Kidney (tissue), 14 donors: Measurements from ENCODE around the gene FAM89B. TPM values are rescaled to one million over a fixed set of nuclear protein-coding genes. Genes with fewer than 3 reads are reported as not detected.
A peak's percentile ranks its signal among the peaks of the same experiment; 100 is the strongest.

Experiments
- DNase-seq, 5 donors: peaks; one replicate each; pipeline ENCODE4 v3.0.0-alpha.2; 2013 to 2020
- FAIRE-seq: peaks from 2 replicates; lab custom pipeline; 2012; peaks lifted over from hg19 to GRCh38; lab: Jason Lieb, UNC
- H3K27ac ChIP-seq, 2 donors: one replicate each; pipeline ENCODE4 v1.7.0; 2013; ENCODE audit warnings: low read depth in 2 of 2, low read length in 2 of 2, inconsistent platforms in 1 of 2
- H3K27me3 ChIP-seq: one replicate; pipeline ENCODE4 v1.7.1; 2013; ENCODE audit warnings: low read length, inconsistent platforms; ENCODE audit not compliant: control insufficient read depth, insufficient read depth
- H3K36me3 ChIP-seq, 3 donors: one replicate each; pipeline versions ENCODE4 v1.7.0 to v1.7.1; 2013; ENCODE audit warnings: low read length in 3 of 3, control low read depth in 1 of 3, inconsistent platforms in 1 of 3; ENCODE audit not compliant: insufficient read depth in 3 of 3, control insufficient read depth in 2 of 3
- H3K4me1 ChIP-seq, 3 donors: one replicate each; pipeline versions ENCODE4 v1.7.0 to v1.7.1; 2013; ENCODE audit warnings: low read length in 3 of 3, inconsistent platforms in 1 of 3, low read depth in 1 of 3; ENCODE audit not compliant: control insufficient read depth in 2 of 3, insufficient read depth in 2 of 3
- H3K4me3 ChIP-seq, 3 donors: one replicate each; pipeline versions ENCODE4 v1.7.0 to v1.8.1; 2013; ENCODE audit warnings: low read length in 3 of 3, control low read depth in 1 of 3, inconsistent platforms in 1 of 3
- H3K9ac ChIP-seq, 3 donors: one replicate each; pipeline versions ENCODE4 v1.7.0 to v1.7.1; 2013; ENCODE audit warnings: low read length in 3 of 3, control low read depth in 1 of 3, inconsistent platforms in 1 of 3
- H3K9me3 ChIP-seq, 3 donors: one replicate each; pipeline versions ENCODE4 v1.7.0 to v1.7.1; 2013; ENCODE audit warnings: low read length in 3 of 3, control low read depth in 1 of 3, inconsistent platforms in 1 of 3; ENCODE audit not compliant: control insufficient read depth in 2 of 3, insufficient read depth in 1 of 3
- CTCF ChIP-seq: IDR thresholded peaks from 3 replicates; pipeline ENCODE4 v1.5.1; 2012; ENCODE audit warnings: mild to moderate bottlenecking, moderate library complexity, borderline replicate concordance; ENCODE audit not compliant: insufficient read depth; ENCODE audit errors: extremely low read depth
- intact Hi-C: fragments of 100-400 bp; cut with DNase I; formaldehyde crosslinking; loops from one replicate; pipeline ENCODE4 v1.11.1; 2022
- polyA plus RNA-seq: library from polyadenylated mRNA; stranded (reverse); fragments of 350-450 nt; fragmentation: Illumina TruSeq; extraction: RNeasy Lipid Tissue Mini Kit (QIAGEN cat#74804); gene quantifications from one replicate; pipeline ENCODE4 v1.2.3, GENCODE V29; 2014; ENCODE audit warnings: low read depth, low replicate concordance; ENCODE audit not compliant: insufficient read depth
- total RNA-seq: library from RNA; stranded (reverse); fragmentation: NEBNext Ultra II Directional; extraction: Animal tissue kit (Norgen Biotek cat#: 25700); gene quantifications from one replicate; pipeline ENCODE4 v1.2.1, GENCODE V29; 2021
- donor health status: control.
- donor health status: control.
- donor health status: control.
- donor health status: control.
- donor health status: control.
- donor health status: DM: yes; HTN: yes; CAD: no.
- donor health status: Normal renal cell carcinoma (clear cell type).

The FAM89B gene
- total and polyA plus RNA-seq, 2 donors from 2014 or later: 33.5 to 36.7 TPM

DNA sequence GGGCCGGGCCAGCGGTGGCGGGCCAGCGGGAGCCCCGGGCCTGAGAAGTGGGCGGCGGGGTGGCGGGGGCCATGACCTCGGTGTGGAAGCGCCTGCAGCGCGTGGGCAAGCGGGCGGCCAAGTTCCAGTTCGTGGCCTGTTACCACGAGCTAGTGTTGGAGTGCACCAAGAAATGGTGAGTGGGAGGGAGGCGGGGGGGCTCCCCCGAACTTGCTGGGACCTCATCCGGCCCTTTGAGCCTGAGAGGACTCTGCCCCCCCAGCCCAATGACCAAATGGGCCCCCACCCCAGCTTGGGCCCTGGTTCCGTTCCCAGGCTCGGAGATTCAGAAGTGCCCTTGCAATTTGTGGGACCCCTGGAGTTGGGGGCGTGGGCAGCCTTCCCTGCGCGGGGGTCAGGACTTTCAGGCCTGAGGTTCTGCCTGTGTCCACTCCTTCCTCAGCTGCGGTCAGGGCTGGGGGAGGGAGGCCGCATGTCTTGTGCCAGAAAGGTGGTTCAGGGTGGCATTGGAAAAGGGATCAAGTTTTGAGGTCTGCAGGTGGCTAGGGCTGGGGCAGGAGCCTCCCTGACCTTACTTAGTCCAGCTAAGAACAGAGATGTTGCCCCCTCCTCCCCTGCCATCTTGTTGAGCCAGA, 4.0 kb downstream of the FAM89B start:
- peaks cover 0 to 38% (median 13%) of the 10 kb centered on the region in 3 donors for H3K4me1 ChIP-seq
- FAIRE-seq (no peak), DNase-seq (peak in 2 of 5 donors; percentile 79 to 89)
- intact Hi-C loops: no loop called here
- H3K36me3 ChIP-seq: peaks cover 0 to 5% (median 0%) of the 10 kb centered on the region in 3 donors
- peak overlapping the region in 2 of 3 donors; percentile 17 to 51 for H3K9ac ChIP-seq
- H3K27me3 ChIP-seq: no peaks in the 10 kb centered on the region
- no peaks in the 10 kb centered on the region for H3K9me3 ChIP-seq
- no peak for TF ChIP-seq CTCF
- peak overlapping the region; percentile 59 to 85 for H3K27ac ChIP-seq
- peak overlapping the region in 2 of 3 donors; percentile 50 to 59 for H3K4me3 ChIP-seq

GRCh38 chr11:65576867-65577755, 4.8 kb downstream of the FAM89B start:
- intact Hi-C loops: no loop called here
- Histone ChIP-seq H3K4me1 (peaks cover 0 to 31% (median 6%) of the 10 kb centered on the region in 3 donors), H3K27ac (peak overlapping the region; percentile 59 to 85), H3K27me3 (no peaks in the 10 kb centered on the region), H3K4me3 (peak overlapping the region in 1 of 3 donors; percentile 59), H3K9me3 (no peaks in the 10 kb centered on the region), H3K36me3 (peaks cover 0 to 5% (median 0%) of the 10 kb centered on the region in 3 donors), H3K9ac (peak overlapping the region in 2 of 3 donors; percentile 24 to 51)
- peak in 1 of 5 donors; percentile 93 for DNase-seq
- no peak for FAIRE-seq
- TF ChIP-seq CTCF: no peak

- Histone ChIP-seq H3K36me3 (peaks cover 0 to 5% (median 0%) of the 10 kb centered on the region in 3 donors), H3K27ac (peak overlapping the region; percentile 51 to 59), H3K4me1 (peaks cover 0 to 31% (median 6%) of the 10 kb centered on the region in 3 donors), H3K27me3 (no peaks in the 10 kb centered on the region), H3K9ac (no peak overlapping the region), H3K9me3 (no peaks in the 10 kb centered on the region), H3K4me3 (peak overlapping the region in 1 of 3 donors; percentile 59)
- DNase-seq (no peak), FAIRE-seq (no peak)
- no peak for TF ChIP-seq CTCF
- intact Hi-C loops: no loop called here
Observed at GRCh38 chr11:65577756-65578109, 5.4 kb downstream of the FAM89B start.
